Endothelial cell of umbilical vein (primary cell): Measurements from ENCODE around the gene SRGAP1.

Source experiments
- CTCF ChIP-seq, 2 donors: IDR thresholded peaks; 1 replicate in 1 of 2; 2 replicates in 1 of 2; pipeline ENCODE4 v1.5.1; 2011; ENCODE audit warnings: low read length in 2 of 2, mild to moderate bottlenecking in 2 of 2, moderate library complexity in 2 of 2, control low read depth in 1 of 2, inconsistent platforms in 1 of 2, low read depth in 1 of 2; ENCODE audit not compliant: insufficient read depth in 1 of 2; ENCODE audit errors: extremely low read depth in 1 of 2
- JUN ChIP-seq: IDR thresholded peaks from 2 replicates; pipeline ENCODE4 v1.6.1; 2011; ENCODE audit warnings: borderline replicate concordance, low read depth; ENCODE audit not compliant: insufficient read length, insufficient read depth
- MAX ChIP-seq: IDR thresholded peaks from 2 replicates; pipeline ENCODE4 v1.6.1; 2011; ENCODE audit not compliant: insufficient read depth, insufficient read length
- MYC ChIP-seq: IDR thresholded peaks from one replicate; pipeline ENCODE4 v1.6.1; 2011; ENCODE audit warnings: mild to moderate bottlenecking, low read depth, low read length
- POLR2A ChIP-seq: IDR thresholded peaks from 2 replicates; pipeline ENCODE4 v1.6.1; 2012; ENCODE audit warnings: low read depth, mild to moderate bottlenecking, control low read depth, low read length
- POLR2AphosphoS5 ChIP-seq: IDR thresholded peaks from 2 replicates; pipeline ENCODE4 v1.6.1; 2012; ENCODE audit warnings: low read depth, mild to moderate bottlenecking, control low read depth, low read length, moderate library complexity; ENCODE audit not compliant: insufficient read depth

GRCh38 chr12:63978519-63978918 lies 134.0 kb downstream of the SRGAP1 start:
- TF ChIP-seq POLR2A, result no peak
- TF ChIP-seq CTCF (IDR thresholded peaks at IDR 0.05; ENCODE audit: extremely low read depth in 1 of 2, insufficient read depth in 1 of 2, low read depth in 1 of 2, low read length in 2 of 2), result no peak
- TF ChIP-seq MAX, result no peak
- peak; percentile 67 for TF ChIP-seq JUN
- no peak for TF ChIP-seq MYC
- TF ChIP-seq POLR2AphosphoS5, result no peak
